ENCODE measurements around the gene SHISA6. TPM values are rescaled to one million over a fixed set of nuclear protein-coding genes. Genes with fewer than 3 reads are reported as not detected.

SHISA6 gene
- total RNA-seq, 8 experiments from 2014 or later: 0.14 to 23.0 (median 7.9) TPM

- ATAC-seq (replicated peaks in 6 of 8): no peak
- in situ Hi-C loops (cut with MboI; ENCODE audit: low pct_unique_long_range_greater_than_20kb in 2 of 9, low sequenced_read_pairs in 9 of 9, unreplicated experiment in 9 of 9): no loop called here
- Histone ChIP-seq H3K4me3 (no peak overlapping the region), H3K27ac (no peak overlapping the region), H3K4me1 (replicated peaks in 1 of 2) (peaks cover 0 to 3% of the 10 kb centered on the region in 2 donors)
- WGBS, 10 experiments: 0 to 82% (median 55%) methylated on average over 1 to 3 of the region's 4 CpGs; no CpG with 5 or more reads in 3 of the 10 experiments
Observed at GRCh38 chr17:11446316-11446715, 205.3 kb downstream of the SHISA6 start.

GRCh38 chr17:11454096-11454495 lies 213.1 kb downstream of the SHISA6 start:
- no peak overlapping the region for H3K4me3 ChIP-seq
- no peak for ATAC-seq (replicated peaks in 6 of 8)
- in situ Hi-C loops (cut with MboI; ENCODE audit: low pct_unique_long_range_greater_than_20kb in 2 of 9, low sequenced_read_pairs in 9 of 9, unreplicated experiment in 9 of 9): no loop called here
- peaks cover 39 to 43% of the 10 kb centered on the region in 2 donors for H3K4me1 ChIP-seq (replicated peaks in 1 of 2)
- WGBS, 10 experiments: 51 to 100% (median 80%) methylated on average over 1 to 7 of the region's 7 CpGs; no CpG with 5 or more reads in 1 of the 10 experiments
- no peak overlapping the region for H3K27ac ChIP-seq

GRCh38 chr17:11458279-11458678 lies 217.3 kb downstream of the SHISA6 start:
- ATAC-seq (replicated peaks in 6 of 8): peak in 4 of 8 experiments; percentile 41 to 64 (median 54)
- peak overlapping the region; percentile 55 to 65 for H3K27ac ChIP-seq
- peaks cover 48 to 56% of the 10 kb centered on the region in 2 donors for H3K4me1 ChIP-seq (replicated peaks in 1 of 2)
- WGBS, 10 experiments: 3 to 75% (median 33%) methylated on average over 1 to 4 of the region's 4 CpGs; no CpG with 5 or more reads in 4 of the 10 experiments
- in situ Hi-C loops (cut with MboI; ENCODE audit: low pct_unique_long_range_greater_than_20kb in 2 of 9, low sequenced_read_pairs in 9 of 9, unreplicated experiment in 9 of 9): no loop called here
- no peak overlapping the region for H3K4me3 ChIP-seq

GRCh38 chr17:11459861-11460331 lies 218.9 kb downstream of the SHISA6 start:
- Histone ChIP-seq H3K4me1 (replicated peaks in 1 of 2) (peaks cover 48 to 53% of the 10 kb centered on the region in 2 donors), H3K4me3 (no peak overlapping the region), H3K27ac (peak overlapping the region; percentile 65 to 77)
- peak in 4 of 8 experiments; percentile 86 to 91 (median 89) for ATAC-seq (replicated peaks in 6 of 8)
- in situ Hi-C loops (cut with MboI; ENCODE audit: low pct_unique_long_range_greater_than_20kb in 2 of 9, low sequenced_read_pairs in 9 of 9, unreplicated experiment in 9 of 9): no loop called here
- WGBS, 10 experiments: 0 to 66% (median 4%) methylated on average over 1 to 8 of the region's 8 CpGs

GRCh38 chr17:11461993-11462548 lies 221.1 kb downstream of the SHISA6 start:
- WGBS, 10 experiments: 0 to 100% (median 20%) methylated on average over 1 of the region's 1 CpG; no CpG with 5 or more reads in 7 of the 10 experiments
- H3K4me3 ChIP-seq: no peak overlapping the region
- H3K4me1 ChIP-seq (replicated peaks in 1 of 2): peaks cover 43 to 50% of the 10 kb centered on the region in 2 donors
- H3K27ac ChIP-seq: no peak overlapping the region
- ATAC-seq (replicated peaks in 6 of 8): no peak
- in situ Hi-C loops (cut with MboI; ENCODE audit: low pct_unique_long_range_greater_than_20kb in 2 of 9, low sequenced_read_pairs in 9 of 9, unreplicated experiment in 9 of 9): no loop called here

GRCh38 chr17:11467639-11468038 lies 226.6 kb downstream of the SHISA6 start:
- in situ Hi-C loops (cut with MboI; ENCODE audit: low pct_unique_long_range_greater_than_20kb in 2 of 9, low sequenced_read_pairs in 9 of 9, unreplicated experiment in 9 of 9): no loop called here
- peaks cover 16 to 17% of the 10 kb centered on the region in 2 donors for H3K4me1 ChIP-seq (replicated peaks in 1 of 2)
- WGBS, 10 experiments: 0 to 80% (median 34%) methylated on average over 1 to 2 of the region's 2 CpGs; no CpG with 5 or more reads in 4 of the 10 experiments
- peak overlapping the region in 1 of 2 donors; percentile 23 for H3K27ac ChIP-seq
- ATAC-seq (replicated peaks in 6 of 8): peak in 2 of 8 experiments; percentile 27 to 43
- no peak overlapping the region for H3K4me3 ChIP-seq

GRCh38 chr17:11485336-11486100 lies 244.5 kb downstream of the SHISA6 start:
- Histone ChIP-seq H3K27ac (peak overlapping the region in 1 of 2 donors; percentile 59), H3K4me3 (no peak overlapping the region), H3K4me1 (replicated peaks in 1 of 2) (peaks cover 36 to 46% of the 10 kb centered on the region in 2 donors)
- in situ Hi-C loops (cut with MboI; ENCODE audit: low pct_unique_long_range_greater_than_20kb in 2 of 9, low sequenced_read_pairs in 9 of 9, unreplicated experiment in 9 of 9): no loop called here
- WGBS, 10 experiments: 15 to 90% (median 55%) methylated on average over 2 to 12 of the region's 12 CpGs; no CpG with 5 or more reads in 1 of the 10 experiments
- ATAC-seq (replicated peaks in 6 of 8): no peak

GRCh38 chr17:11486101-11486867 lies 245.3 kb downstream of the SHISA6 start:
- 20 to 90% (median 43%) methylated on average over 1 to 11 of the region's 12 CpGs; no CpG with 5 or more reads in 1 of the 10 experiments for WGBS, 10 experiments
- in situ Hi-C loops (cut with MboI; ENCODE audit: low pct_unique_long_range_greater_than_20kb in 2 of 9, low sequenced_read_pairs in 9 of 9, unreplicated experiment in 9 of 9): no loop called here
- Histone ChIP-seq H3K27ac (peak overlapping the region; percentile 39 to 59), H3K4me3 (no peak overlapping the region), H3K4me1 (replicated peaks in 1 of 2) (peaks cover 42 to 51% of the 10 kb centered on the region in 2 donors)
- peak in 6 of 8 experiments; percentile 51 to 91 (median 81) for ATAC-seq (replicated peaks in 6 of 8)

GRCh38 chr17:11486868-11487310 lies 245.9 kb downstream of the SHISA6 start:
- H3K4me1 ChIP-seq (replicated peaks in 1 of 2): peaks cover 42 to 51% of the 10 kb centered on the region in 2 donors
- no peak for ATAC-seq (replicated peaks in 6 of 8)
- in situ Hi-C loops (cut with MboI; ENCODE audit: low pct_unique_long_range_greater_than_20kb in 2 of 9, low sequenced_read_pairs in 9 of 9, unreplicated experiment in 9 of 9): no loop called here
- H3K4me3 ChIP-seq: no peak overlapping the region
- no peak overlapping the region for H3K27ac ChIP-seq
- WGBS, 10 experiments: 0 to 100% (median 81%) methylated on average over 2 to 6 of the region's 9 CpGs; no CpG with 5 or more reads in 2 of the 10 experiments

GRCh38 chr17:11487469-11487868 lies 246.5 kb downstream of the SHISA6 start:
- H3K4me3 ChIP-seq: no peak overlapping the region
- in situ Hi-C loops (cut with MboI; ENCODE audit: low pct_unique_long_range_greater_than_20kb in 2 of 9, low sequenced_read_pairs in 9 of 9, unreplicated experiment in 9 of 9): no loop called here
- WGBS, 10 experiments: 0 to 100% (median 78%) methylated on average over 1 to 2 of the region's 2 CpGs; no CpG with 5 or more reads in 5 of the 10 experiments
- H3K4me1 ChIP-seq (replicated peaks in 1 of 2): peaks cover 42 to 51% of the 10 kb centered on the region in 2 donors
- H3K27ac ChIP-seq: no peak overlapping the region
- ATAC-seq (replicated peaks in 6 of 8): no peak

- 0 to 100% (median 56%) methylated on average over 1 to 3 of the region's 3 CpGs for WGBS, 10 experiments
- in situ Hi-C loops (cut with MboI; ENCODE audit: low pct_unique_long_range_greater_than_20kb in 2 of 9, low sequenced_read_pairs in 9 of 9, unreplicated experiment in 9 of 9): no loop called here
- no peak overlapping the region for H3K27ac ChIP-seq
- H3K4me1 ChIP-seq (replicated peaks in 1 of 2): peaks cover 43 to 58% of the 10 kb centered on the region in 2 donors
- ATAC-seq (replicated peaks in 6 of 8): no peak
- H3K4me3 ChIP-seq: no peak overlapping the region
Observed at GRCh38 chr17:11488407-11488806, 247.4 kb downstream of the SHISA6 start.

- no peak overlapping the region for H3K4me3 ChIP-seq
- in situ Hi-C loops (cut with MboI; ENCODE audit: low pct_unique_long_range_greater_than_20kb in 2 of 9, low sequenced_read_pairs in 9 of 9, unreplicated experiment in 9 of 9): no loop called here
- peak in 4 of 8 experiments; percentile 31 to 72 (median 58) for ATAC-seq (replicated peaks in 6 of 8)
- H3K27ac ChIP-seq: peak overlapping the region in 1 of 2 donors; percentile 20
- H3K4me1 ChIP-seq (replicated peaks in 1 of 2): peaks cover 58 to 66% of the 10 kb centered on the region in 2 donors
- 0 to 79% (median 47%) methylated on average over 2 to 8 of the region's 14 CpGs for WGBS, 10 experiments
Observed at GRCh38 chr17:11490171-11490755, 249.2 kb downstream of the SHISA6 start.
